KMS-11 (cell line): ENCODE measurements around the gene GDF15.

ENCODE experiments used
- H2AFZ ChIP-seq: fragments of 200-600 bp; sonication (generic); 2 replicates; pipeline ENCODE4 v1.6.1; 2016; ENCODE audit warnings: antibody characterized with exemption, mixed run types, low read depth
- H3K27ac ChIP-seq: fragments of 200-600 bp; sonication (generic); 2 replicates; pipeline ENCODE4 v1.6.1; 2016; ENCODE audit warnings: mild to moderate bottlenecking, mixed run types
- H3K27me3 ChIP-seq: fragments of 200-600 bp; sonication (generic); 2 replicates; pipeline ENCODE4 v1.6.1; 2017; ENCODE audit warnings: mild to moderate bottlenecking, low read depth, mixed run types, moderate library complexity; ENCODE audit not compliant: insufficient read depth
- H3K36me3 ChIP-seq: fragments of 200-600 bp; sonication (generic); 2 replicates; pipeline ENCODE4 v1.6.1; 2017; ENCODE audit warnings: mild to moderate bottlenecking, mixed run types; ENCODE audit not compliant: insufficient read depth
- H3K4me1 ChIP-seq: fragments of 200-600 bp; sonication (generic); 2 replicates; pipeline ENCODE4 v1.6.1; 2016; ENCODE audit warnings: mild to moderate bottlenecking, low read depth, mixed run types; ENCODE audit not compliant: poor library complexity, severe bottlenecking
- H3K4me2 ChIP-seq: fragments of 200-600 bp; sonication (generic); 2 replicates; pipeline ENCODE4 v1.7.0; 2016; ENCODE audit warnings: mild to moderate bottlenecking, mixed run types
- H3K4me3 ChIP-seq: fragments of 200-600 bp; sonication (generic); IDR thresholded peaks from 2 replicates; pipeline ENCODE4 v1.6.1; 2017; ENCODE audit warnings: low read depth, low read length, mixed read lengths; ENCODE audit not compliant: insufficient read depth
- H3K79me2 ChIP-seq: fragments of 200-600 bp; sonication (generic); 2 replicates; pipeline ENCODE4 v1.6.1; 2016; ENCODE audit warnings: low read depth, mixed run types; ENCODE audit not compliant: insufficient read depth
- H3K9ac ChIP-seq: fragments of 200-600 bp; sonication (generic); 2 replicates; pipeline ENCODE4 v1.6.1; 2016; ENCODE audit warnings: mild to moderate bottlenecking, mixed run types
- H4K20me1 ChIP-seq: fragments of 200-600 bp; sonication (generic); 2 replicates; pipeline ENCODE4 v1.6.1; 2016; ENCODE audit warnings: mild to moderate bottlenecking, mixed run types; ENCODE audit not compliant: insufficient read depth
- TF ChIP-seq, protein P1 (sequence below): fragments of 200-600 bp; sonication (generic); conservative IDR thresholded peaks from 2 replicates; pipeline ENCODE4 v1.6.1; 2017; ENCODE audit warnings: low read depth, mild to moderate bottlenecking, antibody characterized with exemption, low read length, moderate library complexity, mixed read lengths

Gene GDF15

GRCh38 chr19:18425515-18426415 is 39.8 kb downstream of the GDF15 start:
- peaks cover 31% of the 10 kb centered on the region for H3K4me1 ChIP-seq

DNA sequence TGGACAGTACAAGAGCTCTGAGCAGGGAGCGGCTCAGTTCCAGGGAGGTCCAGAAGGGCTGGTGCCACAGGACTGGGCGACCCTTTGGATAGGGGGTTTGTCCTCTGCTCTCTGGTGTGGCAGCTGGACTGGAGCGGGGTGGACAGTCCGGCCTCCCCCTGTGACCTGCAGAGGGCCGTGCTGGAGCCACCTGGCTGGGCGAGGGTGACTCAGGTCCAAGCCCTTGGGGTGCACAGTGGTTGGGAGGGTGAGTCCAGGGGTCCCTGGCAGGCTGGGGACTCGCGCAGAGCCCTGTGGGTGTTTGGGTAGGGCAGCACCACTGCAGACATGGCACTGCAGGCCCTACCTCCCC is 40.4 kb downstream of the GDF15 start:
- H2AFZ ChIP-seq, result no peak overlapping the region
- no peak overlapping the region for H3K4me3 ChIP-seq
- TF ChIP-seq, protein P1, sequence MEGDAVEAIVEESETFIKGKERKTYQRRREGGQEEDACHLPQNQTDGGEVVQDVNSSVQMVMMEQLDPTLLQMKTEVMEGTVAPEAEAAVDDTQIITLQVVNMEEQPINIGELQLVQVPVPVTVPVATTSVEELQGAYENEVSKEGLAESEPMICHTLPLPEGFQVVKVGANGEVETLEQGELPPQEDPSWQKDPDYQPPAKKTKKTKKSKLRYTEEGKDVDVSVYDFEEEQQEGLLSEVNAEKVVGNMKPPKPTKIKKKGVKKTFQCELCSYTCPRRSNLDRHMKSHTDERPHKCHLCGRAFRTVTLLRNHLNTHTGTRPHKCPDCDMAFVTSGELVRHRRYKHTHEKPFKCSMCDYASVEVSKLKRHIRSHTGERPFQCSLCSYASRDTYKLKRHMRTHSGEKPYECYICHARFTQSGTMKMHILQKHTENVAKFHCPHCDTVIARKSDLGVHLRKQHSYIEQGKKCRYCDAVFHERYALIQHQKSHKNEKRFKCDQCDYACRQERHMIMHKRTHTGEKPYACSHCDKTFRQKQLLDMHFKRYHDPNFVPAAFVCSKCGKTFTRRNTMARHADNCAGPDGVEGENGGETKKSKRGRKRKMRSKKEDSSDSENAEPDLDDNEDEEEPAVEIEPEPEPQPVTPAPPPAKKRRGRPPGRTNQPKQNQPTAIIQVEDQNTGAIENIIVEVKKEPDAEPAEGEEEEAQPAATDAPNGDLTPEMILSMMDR, result no peak
- no peaks in the 10 kb centered on the region; the same call in 1 of the 2 replicates for H3K79me2 ChIP-seq
- no peak overlapping the region for H3K27ac ChIP-seq
- H3K4me1 ChIP-seq, result peaks cover 25% of the 10 kb centered on the region
- H3K36me3 ChIP-seq, result no peaks in the 10 kb centered on the region
- H3K9ac ChIP-seq, result no peak overlapping the region
- H3K4me2 ChIP-seq, result no peak overlapping the region
- H4K20me1 ChIP-seq, result no peaks in the 10 kb centered on the region
- no peaks in the 10 kb centered on the region for H3K27me3 ChIP-seq

More at GRCh38 chr19:18425515-18426415, 39.8 kb downstream of the GDF15 start:
- Histone ChIP-seq H3K4me2 (no peak overlapping the region), H2AFZ (no peak overlapping the region), H4K20me1 (no peaks in the 10 kb centered on the region), H3K27ac (no peak overlapping the region), H3K4me3 (no peak overlapping the region), H3K36me3 (no peaks in the 10 kb centered on the region), H3K79me2 (peaks cover 1% of the 10 kb centered on the region; the same call in 1 of the 2 replicates), H3K9ac (no peak overlapping the region), H3K27me3 (no peaks in the 10 kb centered on the region)
- TF ChIP-seq, protein P1, result no peak

GRCh38 chr19:18427080-18427742 is 41.3 kb downstream of the GDF15 start:
- Histone ChIP-seq H3K9ac (no peak overlapping the region), H3K4me1 (peaks cover 26% of the 10 kb centered on the region), H2AFZ (no peak overlapping the region), H3K4me2 (no peak overlapping the region), H3K36me3 (no peaks in the 10 kb centered on the region), H3K79me2 (no peaks in the 10 kb centered on the region; the same call in 1 of the 2 replicates), H4K20me1 (no peaks in the 10 kb centered on the region), H3K27ac (no peak overlapping the region), H3K4me3 (no peak overlapping the region), H3K27me3 (no peaks in the 10 kb centered on the region)
- TF ChIP-seq, protein P1, result no peak

DNA sequence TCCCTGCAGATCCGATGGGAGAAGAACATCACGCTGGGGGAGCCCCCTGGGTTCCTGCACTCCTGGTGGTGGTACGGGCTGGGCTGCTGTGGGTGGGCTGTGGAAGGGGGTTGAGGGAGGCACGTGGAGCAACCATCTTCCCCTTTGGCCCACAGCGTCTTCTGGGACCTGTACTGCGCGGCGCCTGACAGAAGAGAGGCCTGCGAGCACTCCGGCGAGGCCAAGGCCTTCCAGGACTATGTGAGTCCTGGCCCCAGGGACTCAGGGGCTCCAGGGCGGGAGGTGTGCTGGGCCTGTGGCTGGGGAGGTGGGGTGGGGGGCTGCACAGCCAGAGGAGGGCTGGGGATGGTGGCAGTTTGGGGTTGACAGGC is 41.8 kb downstream of the GDF15 start:
- Histone ChIP-seq H3K79me2 (no peaks in the 10 kb centered on the region; the same call in 1 of the 2 replicates), H3K9ac (no peak overlapping the region)

More for the DNA sequence above, 41.8 kb downstream of the GDF15 start:
- H3K36me3 ChIP-seq, result no peaks in the 10 kb centered on the region
- H3K4me1 ChIP-seq, result peaks cover 27% of the 10 kb centered on the region
- no peaks in the 10 kb centered on the region for H3K27me3 ChIP-seq
- no peak overlapping the region for H3K4me2 ChIP-seq
- no peak overlapping the region for H3K4me3 ChIP-seq
- H2AFZ ChIP-seq, result no peak overlapping the region
- H4K20me1 ChIP-seq, result no peaks in the 10 kb centered on the region
- no peak overlapping the region for H3K27ac ChIP-seq
- TF ChIP-seq, protein P1, result no peak
